Endothelial cell of umbilical vein (primary cell): ENCODE data around the gene SLAMF1. TPM values are rescaled to one million over a fixed set of nuclear protein-coding genes. Genes with fewer than 3 reads are reported as not detected.

Experiments used
- BruUV-seq: library from RNA; stranded (reverse); fragments of 400-500 nt; replicated peaks from 2 replicates; lab custom pipeline; 2021; lab: Mats Ljungman, UMichigan
- CTCF ChIA-PET: fragments of 300-600, 350-600 bp; sonication (Branson Sonifier 250); formaldehyde crosslinking; loops from one replicate; lab custom pipeline; 2021; ENCODE audit warnings: antibody characterized with exemption, inconsistent platforms; lab: Charles Lee
- POLR2A ChIA-PET: fragments of 300-600, 350-600 bp; sonication (Branson Sonifier 250); formaldehyde crosslinking; loops from one replicate; lab custom pipeline; 2021; ENCODE audit warnings: antibody characterized with exemption, inconsistent platforms; lab: Charles Lee
- DNase-seq: peaks from one replicate; pipeline ENCODE4 v3.0.0-alpha.2; 2011; ENCODE audit warnings: low read depth, low spot score
- FAIRE-seq: peaks from 2 replicates; lab custom pipeline; 2011; peaks lifted over from hg19 to GRCh38; lab: Jason Lieb, UNC
- H2AFZ ChIP-seq: 2 replicates; pipeline ENCODE4 v1.6.0; 2012; ENCODE audit warnings: low read depth, low read length, control low read depth, inconsistent platforms
- H3K27ac ChIP-seq: 2 replicates; pipeline ENCODE4 v1.5.1; 2011; ENCODE audit warnings: low read depth, mild to moderate bottlenecking, control low read depth, low read length, moderate library complexity; ENCODE audit not compliant: insufficient read depth
- H3K27me3 ChIP-seq, 2 experiments: 2 replicates each; pipeline versions ENCODE4 v1.6.0 to v1.6.1; 2011; ENCODE audit warnings: low read length in 2 of 2, mixed read lengths in 1 of 2; ENCODE audit not compliant: control insufficient read depth in 2 of 2, insufficient read depth in 2 of 2
- H3K36me3 ChIP-seq, 2 experiments: 2 replicates in 1 of 2; 3 replicates in 1 of 2; pipeline ENCODE4 v1.5.1; 2011; ENCODE audit warnings: low read length in 2 of 2, mild to moderate bottlenecking in 1 of 2, moderate library complexity in 1 of 2; ENCODE audit not compliant: control insufficient read depth in 2 of 2, insufficient read depth in 2 of 2; ENCODE audit errors: extremely low read depth in 1 of 2
- H3K4me1 ChIP-seq: 3 replicates; pipeline ENCODE4 v1.5.1; 2011; ENCODE audit warnings: mild to moderate bottlenecking, low read length; ENCODE audit not compliant: control insufficient read depth, insufficient read depth; ENCODE audit errors: extremely low read depth
- H3K4me2 ChIP-seq: 2 replicates; pipeline ENCODE4 v1.6.1; 2011; ENCODE audit warnings: low read length, control low read depth, mixed read lengths; ENCODE audit not compliant: insufficient read depth
- H3K4me3 ChIP-seq, 3 experiments: fragments of 200-600 bp in 1 of 3; sonication (generic), shearing (Covaris generic) in 1 of 3; replicated peaks in 1 of 3; 2 replicates each; pipeline ENCODE4 v1.5.1; 2011 to 2016; ENCODE audit warnings: control low read depth in 3 of 3, low read length in 3 of 3, mild to moderate bottlenecking in 2 of 3, inconsistent platforms in 1 of 3, low read depth in 1 of 3, moderate library complexity in 1 of 3; ENCODE audit not compliant: insufficient read depth in 1 of 3
- H3K79me2 ChIP-seq: 2 replicates; pipeline ENCODE4 v1.6.0; 2012; ENCODE audit warnings: low read length, inconsistent platforms; ENCODE audit not compliant: control insufficient read depth, insufficient read depth
- H3K9ac ChIP-seq: replicated peaks from 2 replicates; pipeline ENCODE3; 2011; ENCODE audit warnings: low read length, control low read depth; ENCODE audit not compliant: insufficient read depth; ENCODE audit errors: extremely low read depth
- H3K9me1 ChIP-seq: replicated peaks from 3 replicates; pipeline ENCODE4 v1.6.0; 2011; ENCODE audit warnings: mild to moderate bottlenecking, low read length; ENCODE audit not compliant: control insufficient read depth, insufficient read depth; ENCODE audit errors: extremely low read depth
- H3K9me3 ChIP-seq: replicated peaks from 2 replicates; pipeline ENCODE4 v1.5.1; 2012; ENCODE audit warnings: low read length, inconsistent platforms; ENCODE audit not compliant: control insufficient read depth, insufficient read depth
- H4K20me1 ChIP-seq: replicated peaks from 2 replicates; pipeline ENCODE3; 2011; ENCODE audit warnings: mild to moderate bottlenecking, low read length; ENCODE audit not compliant: control insufficient read depth, insufficient read depth; ENCODE audit errors: extremely low read depth
- CTCF ChIP-seq, 2 donors: IDR thresholded peaks; 1 replicate in 1 of 2; 2 replicates in 1 of 2; pipeline ENCODE4 v1.5.1; 2011; ENCODE audit warnings: low read length in 2 of 2, mild to moderate bottlenecking in 2 of 2, moderate library complexity in 2 of 2, control low read depth in 1 of 2, inconsistent platforms in 1 of 2, low read depth in 1 of 2; ENCODE audit not compliant: insufficient read depth in 1 of 2; ENCODE audit errors: extremely low read depth in 1 of 2
- EZH2 ChIP-seq: IDR thresholded peaks from 2 replicates; pipeline ENCODE4 v1.6.1; 2012; ENCODE audit warnings: borderline replicate concordance, low read depth, mild to moderate bottlenecking, moderate library complexity, low read length, inconsistent platforms; ENCODE audit not compliant: severe bottlenecking
- FOS ChIP-seq: IDR thresholded peaks from 2 replicates; pipeline ENCODE4 v1.6.1; 2011; ENCODE audit warnings: mild to moderate bottlenecking, low read length, moderate library complexity, borderline replicate concordance; ENCODE audit not compliant: insufficient read depth
- GATA2 ChIP-seq: IDR thresholded peaks from 2 replicates; pipeline ENCODE4 v1.7.0; 2011; ENCODE audit warnings: low read depth, mild to moderate bottlenecking, moderate library complexity, mixed read lengths, low read length; ENCODE audit not compliant: insufficient read length, insufficient read depth
- JUN ChIP-seq: IDR thresholded peaks from 2 replicates; pipeline ENCODE4 v1.6.1; 2011; ENCODE audit warnings: borderline replicate concordance, low read depth; ENCODE audit not compliant: insufficient read length, insufficient read depth
- MAX ChIP-seq: IDR thresholded peaks from 2 replicates; pipeline ENCODE4 v1.6.1; 2011; ENCODE audit not compliant: insufficient read depth, insufficient read length
- MYC ChIP-seq: IDR thresholded peaks from one replicate; pipeline ENCODE4 v1.6.1; 2011; ENCODE audit warnings: mild to moderate bottlenecking, low read depth, low read length
- POLR2A ChIP-seq: IDR thresholded peaks from 2 replicates; pipeline ENCODE4 v1.6.1; 2012; ENCODE audit warnings: low read depth, mild to moderate bottlenecking, control low read depth, low read length
- POLR2AphosphoS5 ChIP-seq: IDR thresholded peaks from 2 replicates; pipeline ENCODE4 v1.6.1; 2012; ENCODE audit warnings: low read depth, mild to moderate bottlenecking, control low read depth, low read length, moderate library complexity; ENCODE audit not compliant: insufficient read depth
- dilution Hi-C: fragments of 300-500 bp; cut with MboI; formaldehyde crosslinking; loops from one replicate; pipeline ENCODE4 v1.15.0; 2019; ENCODE audit warnings: low sequenced_read_pairs; ENCODE audit not compliant: extremely low pct_ligation_motif_present
- intact Hi-C: fragments of 100-400 bp; cut with micrococcal nuclease; formaldehyde crosslinking; loops from one replicate; pipeline ENCODE4 v1.10.0; 2022
- polyA plus RNA-seq, 4 experiments: library from polyadenylated mRNA; depleted of rRNA in 3 of 4; stranded (reverse) in 3 of 4; unstranded in 1 of 4; fragments of >200 nt; gene quantifications; 2 replicates each; pipeline versions ENCODE4 v1.2.1 to v1.2.3, GENCODE V29; 2011 to 2012; ENCODE audit warnings: missing spikeins in 1 of 4
- total RNA-seq: library from RNA; stranded (reverse); gene quantifications from 2 replicates; pipeline ENCODE4 v1.2.3, GENCODE V29; 2021

Gene SLAMF1
- total and polyA plus RNA-seq, 2 donors (not counting 3 experiments of a cell fraction or from before 2014, with no cell fraction given) = not detected

GRCh38 chr1:160567341-160567740 lies 79.5 kb downstream of the SLAMF1 start:
- CTCF ChIA-PET = interaction anchor here (1.4 kb wide), 1 partner anchor 27 kb away, joined by 3 read pairs; no protein-coding TSS in a partner anchor
- H4K20me1 ChIP-seq = no peaks in the 10 kb centered on the region

GRCh38 chr1:160565564-160565963 lies 81.3 kb downstream of the SLAMF1 start:
- no peaks in the 10 kb centered on the region for H3K4me1 ChIP-seq
- H3K9me1 ChIP-seq = no peaks in the 10 kb centered on the region
- BruUV-seq = no TSS peak
- no peak overlapping the region for H3K4me3 ChIP-seq
- H2AFZ ChIP-seq = no peak overlapping the region
- H3K79me2 ChIP-seq = no peaks in the 10 kb centered on the region
- H3K4me2 ChIP-seq = no peak overlapping the region
- intact Hi-C loops = no loop called here
- POLR2A ChIA-PET = no interaction called here
- DNase-seq (no peak), FAIRE-seq (no peak)
- no peak overlapping the region for H3K27ac ChIP-seq
- TF ChIP-seq MAX (no peak), CTCF (IDR thresholded peaks at IDR 0.05; ENCODE audit: extremely low read depth in 1 of 2, insufficient read depth in 1 of 2, low read depth in 1 of 2, low read length in 2 of 2) (no peak), GATA2 (no peak)
- dilution Hi-C loops = no loop called here
- H3K9ac ChIP-seq = no peak overlapping the region
- no peaks in the 10 kb centered on the region for H3K36me3 ChIP-seq
- no peaks in the 10 kb centered on the region for H4K20me1 ChIP-seq
- no peaks in the 10 kb centered on the region for H3K27me3 ChIP-seq
- CTCF ChIA-PET = interaction anchor here (0.9 to 1.8 kb wide), 2 partner anchors 9 to 10 kb away, joined by 3 to 4 read pairs; no protein-coding TSS in a partner anchor
- H3K9me3 ChIP-seq = no peaks in the 10 kb centered on the region

More at GRCh38 chr1:160567341-160567740, 79.5 kb downstream of the SLAMF1 start:
- POLR2A ChIA-PET = no interaction called here
- H3K9ac ChIP-seq = no peak overlapping the region
- H3K36me3 ChIP-seq = no peaks in the 10 kb centered on the region
- no peak overlapping the region for H3K4me2 ChIP-seq
- no peak overlapping the region for H2AFZ ChIP-seq
- TF ChIP-seq JUN (no peak), MAX (no peak), GATA2 (no peak), POLR2A (no peak), MYC (no peak), EZH2 (no peak), POLR2AphosphoS5 (no peak), FOS (no peak)
- intact Hi-C loops (no loop called here), dilution Hi-C loops (no loop called here)
- H3K27me3 ChIP-seq = no peaks in the 10 kb centered on the region
- no peaks in the 10 kb centered on the region for H3K4me1 ChIP-seq
- DNase-seq (no peak), FAIRE-seq (no peak)
- H3K79me2 ChIP-seq = no peaks in the 10 kb centered on the region
- H3K4me3 ChIP-seq = no peak overlapping the region
- no peaks in the 10 kb centered on the region for H3K9me3 ChIP-seq
- H3K9me1 ChIP-seq = no peaks in the 10 kb centered on the region
- H3K27ac ChIP-seq = no peak overlapping the region
- BruUV-seq = no TSS peak
